ENCODE measurements around the gene SYNPO2. TPM values are rescaled to one million over a fixed set of nuclear protein-coding genes. Genes with fewer than 3 reads are reported as not detected.
A peak's percentile ranks its signal among the peaks of the same experiment; 100 is the strongest.

Gene SYNPO2
- total RNA-seq, 1 donor = 34.0 TPM

GRCh38 chr4:118979712-118980111 lies 91.1 kb downstream of the SYNPO2 start:
- H3K9me3 ChIP-seq (ENCODE audit: low read depth, low read length) = no peaks in the 10 kb centered on the region
- H3K4me1 ChIP-seq (ENCODE audit: insufficient read depth, low read length) = peaks cover 39% of the 10 kb centered on the region
- DNase-seq (ENCODE audit: insufficient read length, low spot score, missing footprints) = no peak
- no peaks in the 10 kb centered on the region for H3K36me3 ChIP-seq (ENCODE audit: insufficient read depth, low read length)
- no peaks in the 10 kb centered on the region for H3K27me3 ChIP-seq (ENCODE audit: insufficient read depth, low read length)
- H4K20me1 ChIP-seq (ENCODE audit: insufficient read depth, low read length) = no peaks in the 10 kb centered on the region
- H3K27ac ChIP-seq (ENCODE audit: low read depth, low read length) = no peak overlapping the region
- no peaks in the 10 kb centered on the region for H3K79me2 ChIP-seq (ENCODE audit: insufficient read depth, low read length)
- no peak for TF ChIP-seq CTCF (IDR thresholded peaks at IDR 0.05; ENCODE audit: extremely low read depth, low read depth, low read length)
- H2AFZ ChIP-seq (ENCODE audit: low read length) = no peak overlapping the region
- no peak overlapping the region for H3K4me3 ChIP-seq (ENCODE audit: insufficient read depth, low read length)
- no peak overlapping the region for H3K4me2 ChIP-seq (ENCODE audit: insufficient read depth, low read length)

- peaks cover 28% of the 10 kb centered on the region for H3K4me1 ChIP-seq (ENCODE audit: insufficient read depth, low read length)
- no peaks in the 10 kb centered on the region for H3K27me3 ChIP-seq (ENCODE audit: insufficient read depth, low read length)
- H2AFZ ChIP-seq (ENCODE audit: low read length) = peak overlapping the region; percentile 16
- no peak for TF ChIP-seq CTCF (IDR thresholded peaks at IDR 0.05; ENCODE audit: extremely low read depth, low read depth, low read length)
- peak; percentile 83 for DNase-seq (ENCODE audit: insufficient read length, low spot score, missing footprints)
- no peaks in the 10 kb centered on the region for H3K79me2 ChIP-seq (ENCODE audit: insufficient read depth, low read length)
- H3K36me3 ChIP-seq (ENCODE audit: insufficient read depth, low read length) = no peaks in the 10 kb centered on the region
- H3K4me2 ChIP-seq (ENCODE audit: insufficient read depth, low read length) = peak overlapping the region; percentile 54
- no peaks in the 10 kb centered on the region for H4K20me1 ChIP-seq (ENCODE audit: insufficient read depth, low read length)
- no peaks in the 10 kb centered on the region for H3K9me3 ChIP-seq (ENCODE audit: low read depth, low read length)
- H3K27ac ChIP-seq (ENCODE audit: low read depth, low read length) = peak overlapping the region; percentile 86
- no peak overlapping the region for H3K4me3 ChIP-seq (ENCODE audit: insufficient read depth, low read length)
These were observed 92.7 kb downstream of the SYNPO2 start for GRCh38 chr4:118981171-118981838.

- peak overlapping the region; percentile 54 for H3K4me2 ChIP-seq (ENCODE audit: insufficient read depth, low read length)
- H3K36me3 ChIP-seq (ENCODE audit: insufficient read depth, low read length) = no peaks in the 10 kb centered on the region
- no peaks in the 10 kb centered on the region for H3K9me3 ChIP-seq (ENCODE audit: low read depth, low read length)
- H3K27ac ChIP-seq (ENCODE audit: low read depth, low read length) = peak overlapping the region; percentile 86
- H4K20me1 ChIP-seq (ENCODE audit: insufficient read depth, low read length) = no peaks in the 10 kb centered on the region
- no peaks in the 10 kb centered on the region for H3K27me3 ChIP-seq (ENCODE audit: insufficient read depth, low read length)
- H3K4me3 ChIP-seq (ENCODE audit: insufficient read depth, low read length) = no peak overlapping the region
- peaks cover 28% of the 10 kb centered on the region for H3K4me1 ChIP-seq (ENCODE audit: insufficient read depth, low read length)
- peak; percentile 97 for DNase-seq (ENCODE audit: insufficient read length, low spot score, missing footprints)
- peak; percentile 87 for TF ChIP-seq CTCF (IDR thresholded peaks at IDR 0.05; ENCODE audit: extremely low read depth, low read depth, low read length)
- no peaks in the 10 kb centered on the region for H3K79me2 ChIP-seq (ENCODE audit: insufficient read depth, low read length)
- peak overlapping the region; percentile 16 for H2AFZ ChIP-seq (ENCODE audit: low read length)
These were observed 93.3 kb downstream of the SYNPO2 start for GRCh38 chr4:118981839-118982381.

- TF ChIP-seq CTCF (IDR thresholded peaks at IDR 0.05; ENCODE audit: extremely low read depth, low read depth, low read length) = no peak
- H3K36me3 ChIP-seq (ENCODE audit: insufficient read depth, low read length) = no peaks in the 10 kb centered on the region
- H3K4me1 ChIP-seq (ENCODE audit: insufficient read depth, low read length) = peaks cover 32% of the 10 kb centered on the region
These were observed 94.6 kb downstream of the SYNPO2 start for GRCh38 chr4:118983293-118983692.

More at GRCh38 chr4:118983293-118983692, 94.6 kb downstream of the SYNPO2 start:
- no peaks in the 10 kb centered on the region for H3K79me2 ChIP-seq (ENCODE audit: insufficient read depth, low read length)
- no peak overlapping the region for H3K27ac ChIP-seq (ENCODE audit: low read depth, low read length)
- H3K4me3 ChIP-seq (ENCODE audit: insufficient read depth, low read length) = no peak overlapping the region
- no peak overlapping the region for H2AFZ ChIP-seq (ENCODE audit: low read length)
- H4K20me1 ChIP-seq (ENCODE audit: insufficient read depth, low read length) = no peaks in the 10 kb centered on the region
- no peaks in the 10 kb centered on the region for H3K9me3 ChIP-seq (ENCODE audit: low read depth, low read length)
- DNase-seq (ENCODE audit: insufficient read length, low spot score, missing footprints) = no peak
- no peak overlapping the region for H3K4me2 ChIP-seq (ENCODE audit: insufficient read depth, low read length)
- no peaks in the 10 kb centered on the region for H3K27me3 ChIP-seq (ENCODE audit: insufficient read depth, low read length)
